A549 (cell line): ENCODE results near the gene HDDC3.

Source experiments
- CBX8 ChIP-seq: fragments of 200-600 bp; sonication (generic); IDR thresholded peaks from 2 replicates; pipeline ENCODE4 v1.6.1; 2016
- CEBPB ChIP-seq, 2 experiments: fragments of >200 bp in 1 of 2; sonication (Bioruptor Twin) in 1 of 2; formaldehyde crosslinking in 1 of 2; IDR thresholded peaks; 2 replicates each; pipeline ENCODE4 v1.6.1; 2012 to 2016
- EP300 ChIP-seq, 2 experiments: fragments of >200 bp; sonication (Bioruptor Twin); formaldehyde crosslinking; IDR thresholded peaks; 2 replicates in 1 of 2; 3 replicates in 1 of 2; pipeline ENCODE4 v1.6.1; 2016 to 2017
- HOXA7 ChIP-seq: fragments of 250-450 bp; sonication (Bioruptor Pico); IDR thresholded peaks from 2 replicates; pipeline ENCODE4 v1.5.0; 2020; ENCODE audit warnings: mild to moderate bottlenecking, moderate library complexity
- JUN ChIP-seq, 2 experiments: fragments of >200 bp; sonication (Bioruptor Twin); formaldehyde crosslinking; IDR thresholded peaks; 2 replicates in 1 of 2; 3 replicates in 1 of 2; pipeline ENCODE4 v1.6.1; 2016 to 2017
- POLR2A ChIP-seq: IDR thresholded peaks from 2 replicates; pipeline ENCODE4 v1.6.1; 2012; ENCODE audit warnings: mild to moderate bottlenecking, low read length
- POLR2AphosphoS2 ChIP-seq: conservative IDR thresholded peaks from 2 replicates; pipeline ENCODE4 v1.6.1; 2012; ENCODE audit warnings: low read length, improper control_type of control experiment, inconsistent platforms
- RAD21 ChIP-seq, 2 experiments: fragments of >200 bp in 1 of 2; sonication (Bioruptor Twin) in 1 of 2; formaldehyde crosslinking in 1 of 2; IDR thresholded peaks in 1 of 2; conservative IDR thresholded peaks in 1 of 2; 2 replicates in 1 of 2; 3 replicates in 1 of 2; pipeline ENCODE4 v1.6.1; 2012 to 2018; ENCODE audit warnings: inconsistent platforms in 1 of 2
- RCOR1 ChIP-seq: fragments of 150-350 bp; IDR thresholded peaks from 2 replicates; pipeline ENCODE4 v1.6.1; 2014; ENCODE audit warnings: antibody characterized with exemption, low read length, low read depth
- REST ChIP-seq: fragments of 200-600 bp; sonication (generic); IDR thresholded peaks from 2 replicates; pipeline ENCODE4 v1.6.1; 2016; ENCODE audit warnings: antibody characterized with exemption, mild to moderate bottlenecking, moderate library complexity
- RFX5 ChIP-seq: fragments of 450-650 bp; IDR thresholded peaks from 2 replicates; pipeline ENCODE4 v1.7.1; 2014; ENCODE audit warnings: antibody characterized with exemption, mild to moderate bottlenecking, moderate library complexity
- TF ChIP-seq, protein P1 (sequence below): fragments of >200 bp; sonication (Bioruptor Twin); formaldehyde crosslinking; IDR thresholded peaks from 3 replicates; pipeline ENCODE4 v1.5.1; 2016
- TF ChIP-seq, protein P2 (sequence below): fragments of 150-350 bp; IDR thresholded peaks from 2 replicates; pipeline ENCODE4 v1.6.1; 2014; ENCODE audit warnings: low read depth, mild to moderate bottlenecking, low read length

DNA sequence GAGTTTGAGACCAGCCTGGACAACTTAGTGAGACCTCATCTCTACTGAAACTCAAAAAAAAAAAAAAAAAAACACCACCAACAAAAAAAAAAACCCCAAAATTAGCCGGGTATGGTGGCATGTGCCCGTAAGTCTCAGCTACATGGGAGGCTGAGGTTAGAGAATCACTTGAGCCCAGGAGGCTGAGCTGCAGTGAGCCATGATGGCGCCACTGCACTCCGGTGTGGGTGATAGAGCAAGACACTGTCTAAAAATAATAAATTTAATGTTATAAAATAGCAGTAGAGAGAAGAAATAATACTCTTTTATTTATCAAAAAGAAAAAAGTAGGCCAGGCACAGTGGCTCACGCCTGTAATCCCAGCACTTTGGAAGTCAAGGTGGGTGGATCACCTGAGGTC lies 39.8 kb upstream of the HDDC3 start:
- no peak for TF ChIP-seq POLR2A
- TF ChIP-seq, protein P1, sequence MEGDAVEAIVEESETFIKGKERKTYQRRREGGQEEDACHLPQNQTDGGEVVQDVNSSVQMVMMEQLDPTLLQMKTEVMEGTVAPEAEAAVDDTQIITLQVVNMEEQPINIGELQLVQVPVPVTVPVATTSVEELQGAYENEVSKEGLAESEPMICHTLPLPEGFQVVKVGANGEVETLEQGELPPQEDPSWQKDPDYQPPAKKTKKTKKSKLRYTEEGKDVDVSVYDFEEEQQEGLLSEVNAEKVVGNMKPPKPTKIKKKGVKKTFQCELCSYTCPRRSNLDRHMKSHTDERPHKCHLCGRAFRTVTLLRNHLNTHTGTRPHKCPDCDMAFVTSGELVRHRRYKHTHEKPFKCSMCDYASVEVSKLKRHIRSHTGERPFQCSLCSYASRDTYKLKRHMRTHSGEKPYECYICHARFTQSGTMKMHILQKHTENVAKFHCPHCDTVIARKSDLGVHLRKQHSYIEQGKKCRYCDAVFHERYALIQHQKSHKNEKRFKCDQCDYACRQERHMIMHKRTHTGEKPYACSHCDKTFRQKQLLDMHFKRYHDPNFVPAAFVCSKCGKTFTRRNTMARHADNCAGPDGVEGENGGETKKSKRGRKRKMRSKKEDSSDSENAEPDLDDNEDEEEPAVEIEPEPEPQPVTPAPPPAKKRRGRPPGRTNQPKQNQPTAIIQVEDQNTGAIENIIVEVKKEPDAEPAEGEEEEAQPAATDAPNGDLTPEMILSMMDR = no peak
- TF ChIP-seq, protein P2, sequence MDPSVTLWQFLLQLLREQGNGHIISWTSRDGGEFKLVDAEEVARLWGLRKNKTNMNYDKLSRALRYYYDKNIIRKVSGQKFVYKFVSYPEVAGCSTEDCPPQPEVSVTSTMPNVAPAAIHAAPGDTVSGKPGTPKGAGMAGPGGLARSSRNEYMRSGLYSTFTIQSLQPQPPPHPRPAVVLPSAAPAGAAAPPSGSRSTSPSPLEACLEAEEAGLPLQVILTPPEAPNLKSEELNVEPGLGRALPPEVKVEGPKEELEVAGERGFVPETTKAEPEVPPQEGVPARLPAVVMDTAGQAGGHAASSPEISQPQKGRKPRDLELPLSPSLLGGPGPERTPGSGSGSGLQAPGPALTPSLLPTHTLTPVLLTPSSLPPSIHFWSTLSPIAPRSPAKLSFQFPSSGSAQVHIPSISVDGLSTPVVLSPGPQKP = no peak
- TF ChIP-seq CEBPB (IDR thresholded peaks at IDR 0.05) = no peak
- no peak for TF ChIP-seq REST
- no peak for TF ChIP-seq POLR2AphosphoS2
- no peak for TF ChIP-seq JUN (IDR thresholded peaks at IDR 0.05)
- TF ChIP-seq CBX8 = no peak
- no peak for TF ChIP-seq HOXA7 (CRISPR knock-in tag)
- TF ChIP-seq EP300 (IDR thresholded peaks at IDR 0.05) = no peak
- no peak for TF ChIP-seq RAD21 (conservative IDR thresholded peaks at IDR 0.05 in 1 of 2, IDR thresholded peaks at IDR 0.05 in 1 of 2)
- no peak for TF ChIP-seq RCOR1
- no peak for TF ChIP-seq RFX5
